ELR (cell line): ENCODE data around the gene SEL1L2.

Experiments
- DNase-seq: peaks from one replicate; pipeline ENCODE4 v3.0.0-alpha.2; 2015; ENCODE audit warnings: low read depth

The SEL1L2 gene

DNA sequence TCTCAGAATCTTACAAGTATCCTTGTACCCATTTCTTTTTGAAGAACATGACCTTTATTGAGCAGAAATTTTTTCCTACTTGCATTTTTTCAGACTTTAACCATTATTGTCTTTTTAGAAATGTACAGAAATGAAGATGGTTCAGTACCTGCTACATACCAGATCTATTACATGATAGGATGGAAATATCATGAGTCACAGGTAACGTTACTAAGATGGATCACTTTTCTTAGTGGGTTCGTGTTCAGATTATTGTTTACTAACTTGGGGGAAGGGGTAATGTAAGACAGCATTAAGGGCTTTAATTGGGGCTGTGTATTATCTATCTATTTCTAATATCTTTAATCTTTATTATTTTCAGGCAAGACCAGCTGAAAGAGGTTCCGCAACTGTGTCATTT lies 173.7 kb downstream of the SEL1L2 start:
- peak; percentile 32 for DNase-seq

DNA sequence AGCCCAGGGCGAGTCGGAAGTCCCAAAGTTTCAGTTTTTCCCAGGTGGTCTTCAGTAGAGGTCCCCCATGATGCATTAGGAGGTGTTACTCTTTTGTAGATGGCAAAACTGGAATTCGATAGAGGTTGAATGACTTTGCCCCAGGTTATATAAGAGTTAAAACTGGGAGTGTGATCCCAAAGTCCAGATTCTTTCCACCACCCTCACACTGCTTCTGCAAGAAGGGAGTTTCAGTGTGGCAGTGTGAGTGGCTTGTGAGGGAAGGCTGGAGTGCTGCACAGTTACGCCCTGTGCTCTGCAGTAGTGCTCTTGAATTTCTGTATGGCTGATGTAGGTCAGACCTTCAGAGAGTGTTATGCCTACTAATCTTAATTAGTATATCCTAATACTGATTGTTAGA lies 175.7 kb downstream of the SEL1L2 start:
- DNase-seq, result no peak

GRCh38 chr20:13813910-13814309 lies 176.5 kb downstream of the SEL1L2 start:
- DNase-seq, result no peak

DNA sequence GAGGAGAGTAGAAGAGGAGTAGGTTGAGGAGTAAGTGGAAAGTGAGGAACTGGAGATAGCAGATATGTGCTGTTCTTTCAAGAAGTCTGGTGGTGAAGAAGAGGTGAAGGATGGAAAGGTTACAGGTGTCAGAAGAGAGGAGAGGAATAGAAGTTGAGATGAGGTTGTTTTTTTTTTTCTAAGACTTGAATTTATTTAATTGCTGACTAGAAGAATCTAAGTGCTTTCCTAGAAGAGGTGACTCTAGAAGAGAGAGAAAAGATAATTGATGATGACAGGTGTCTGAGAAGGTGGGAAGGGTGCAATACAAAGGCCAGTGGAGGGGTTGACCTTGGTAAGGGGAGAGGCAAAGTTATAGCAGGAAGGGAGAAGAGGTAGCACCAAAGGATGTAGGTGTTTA lies 180.0 kb downstream of the SEL1L2 start:
- DNase-seq, result no peak

- no peak for DNase-seq
These were observed 180.6 kb downstream of the SEL1L2 start for GRCh38 chr20:13809855-13810254.

GRCh38 chr20:13809373-13809772 lies 181.0 kb downstream of the SEL1L2 start:
- no peak for DNase-seq

GRCh38 chr20:13800728-13801134 lies 189.7 kb downstream of the SEL1L2 start:
- DNase-seq, result peak; percentile 38

DNA sequence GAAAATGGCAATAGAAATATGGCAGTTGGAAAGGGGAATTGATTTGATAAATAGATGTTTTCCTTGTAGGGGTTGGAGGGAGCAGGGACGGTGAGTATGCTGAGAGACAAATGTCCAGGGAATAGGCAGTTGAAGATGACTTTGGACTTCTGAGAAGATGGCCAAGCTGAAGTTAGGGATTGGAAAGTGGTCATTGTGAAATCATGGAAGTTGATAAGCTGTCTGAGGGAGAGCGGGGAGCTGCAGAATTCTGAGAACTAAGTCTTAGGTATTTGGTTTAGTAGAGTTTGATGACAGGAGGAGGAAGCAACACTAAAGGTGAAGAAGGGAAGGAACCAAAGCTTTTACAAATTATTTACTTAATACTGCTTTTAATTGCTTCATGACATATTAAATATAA lies 190.4 kb downstream of the SEL1L2 start:
- DNase-seq, result no peak
